HK-2 (cell line): Measurements from ENCODE around the gene C16orf92.

Experiments used
- DNase-seq: peaks from one replicate; pipeline ENCODE4 v3.0.0-alpha.2; 2018; ENCODE audit not compliant: unreplicated experiment

The C16orf92 gene

DNA sequence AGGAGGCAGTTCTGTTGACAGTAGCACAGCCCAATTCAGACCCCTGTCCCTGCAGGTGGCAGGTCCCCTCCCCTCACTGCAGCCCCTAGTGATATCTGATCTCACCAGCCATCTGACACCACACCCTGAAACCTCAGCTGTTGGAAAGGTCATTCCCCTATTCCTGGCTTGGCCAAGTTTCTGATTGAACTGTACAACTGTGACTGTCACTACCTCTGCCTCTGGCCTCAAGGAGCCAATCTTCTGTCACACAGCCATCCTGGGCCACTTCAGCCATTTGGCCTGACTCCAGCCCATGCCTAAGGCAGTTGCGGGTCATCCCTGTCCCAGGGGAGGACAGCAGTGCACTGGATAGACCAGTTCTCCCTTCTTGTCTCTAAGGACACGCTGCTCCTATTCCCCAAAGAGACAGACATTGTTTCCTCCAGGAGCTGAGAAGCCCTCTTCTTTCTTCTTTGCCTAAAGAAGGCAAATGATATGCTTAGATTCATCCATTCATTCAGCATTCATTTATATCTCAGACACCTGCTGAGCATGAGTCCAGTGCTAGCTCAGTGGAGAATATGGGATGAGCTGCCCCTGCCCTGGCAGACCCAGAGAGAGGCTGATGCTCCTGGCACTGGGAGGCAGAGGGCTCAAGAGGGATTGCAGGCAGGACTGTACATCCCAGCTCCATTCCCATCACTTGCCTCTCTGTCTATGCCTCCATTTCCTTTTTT lies 38.0 kb downstream of the C16orf92 start:
- DNase-seq = no peak

DNA sequence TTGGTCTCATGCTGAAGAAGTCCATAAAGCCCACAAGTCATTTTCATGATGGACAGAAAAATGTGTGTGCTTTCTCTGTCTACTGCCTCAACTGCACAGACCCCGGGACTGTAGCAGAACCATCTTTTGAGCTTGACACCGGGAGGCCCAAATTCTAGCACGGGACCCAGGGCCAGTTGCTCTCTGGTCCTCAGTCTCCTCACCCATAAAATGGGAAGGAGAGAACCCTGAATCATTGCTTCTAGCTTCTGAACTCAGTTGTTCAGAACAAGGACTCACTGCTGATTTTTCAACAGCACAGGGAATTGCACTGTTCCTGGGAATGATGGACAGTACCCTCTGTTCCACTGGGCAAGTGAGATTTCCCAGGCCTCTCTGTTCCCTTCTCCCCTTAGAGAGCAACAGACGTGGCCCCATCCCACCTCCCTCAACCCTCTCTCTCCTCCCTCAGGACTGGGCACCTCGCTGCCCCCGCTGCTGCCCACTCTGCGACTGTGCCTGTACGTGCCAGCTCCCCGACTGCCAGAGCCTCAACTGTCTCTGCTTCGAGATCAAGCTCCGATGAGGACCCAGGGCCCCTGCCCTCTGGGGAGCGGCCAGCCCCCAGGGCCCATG lies 40.4 kb downstream of the C16orf92 start:
- DNase-seq = no peak

DNA sequence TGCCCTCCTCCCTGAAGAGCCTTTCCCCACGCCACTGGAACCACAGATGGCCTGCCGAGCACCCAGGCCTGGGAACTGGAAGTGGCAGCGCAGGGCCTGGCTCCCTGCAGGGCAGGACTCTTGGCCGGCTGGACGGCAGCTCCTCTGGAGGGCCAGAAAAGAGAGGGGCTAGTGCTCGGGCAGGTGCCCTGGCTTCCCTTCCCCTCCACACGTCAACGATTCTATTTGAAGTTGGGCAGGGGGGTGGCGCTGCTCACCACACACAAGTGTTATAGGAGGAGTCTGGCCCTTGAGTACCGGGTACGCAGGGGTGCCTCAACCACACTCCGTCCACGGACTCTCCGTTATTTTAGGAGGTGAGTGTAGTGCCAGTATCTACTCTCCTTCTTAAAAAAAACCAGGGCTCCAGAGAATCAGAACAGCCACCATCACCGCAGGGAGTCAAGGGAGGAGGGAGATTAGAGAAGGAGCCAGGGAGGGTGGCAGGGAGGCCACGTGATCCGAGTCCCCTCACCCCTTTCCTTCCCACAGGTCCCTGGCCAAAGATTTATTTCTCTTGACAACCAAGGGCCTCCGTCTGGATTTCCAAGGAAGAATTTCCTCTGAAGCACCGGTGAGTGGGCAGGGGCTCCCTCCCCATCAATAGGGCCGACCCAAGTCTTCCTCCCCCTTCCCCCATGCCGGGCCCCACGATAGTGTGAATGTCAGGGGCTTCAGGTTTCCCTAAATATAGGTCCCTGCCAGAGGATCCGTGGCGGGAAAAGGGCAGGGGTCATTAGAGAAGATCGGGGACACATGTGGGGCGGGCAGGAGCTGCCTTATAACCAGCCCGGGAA lies 41.1 kb downstream of the C16orf92 start:
- peak; percentile 63 for DNase-seq

DNA sequence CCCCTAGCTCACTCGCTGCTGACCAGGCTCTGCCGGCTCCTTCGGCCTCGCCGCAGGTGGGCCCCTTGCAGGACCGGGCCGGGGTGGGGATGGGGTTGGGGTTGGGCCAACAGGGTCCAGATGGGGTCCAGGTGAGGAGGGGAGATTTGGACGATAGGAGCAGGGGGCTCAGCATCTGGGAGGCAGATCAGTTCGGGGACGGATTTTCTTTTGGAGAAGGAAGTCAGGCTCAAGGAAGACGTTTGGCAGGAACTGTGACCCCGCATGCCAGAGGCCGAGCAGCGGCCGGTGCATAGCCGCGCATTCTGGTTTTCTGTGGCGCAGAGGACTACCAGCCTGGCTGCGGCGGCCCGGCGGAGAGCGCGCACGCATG lies 41.7 kb downstream of the C16orf92 start:
- DNase-seq = no peak

DNA sequence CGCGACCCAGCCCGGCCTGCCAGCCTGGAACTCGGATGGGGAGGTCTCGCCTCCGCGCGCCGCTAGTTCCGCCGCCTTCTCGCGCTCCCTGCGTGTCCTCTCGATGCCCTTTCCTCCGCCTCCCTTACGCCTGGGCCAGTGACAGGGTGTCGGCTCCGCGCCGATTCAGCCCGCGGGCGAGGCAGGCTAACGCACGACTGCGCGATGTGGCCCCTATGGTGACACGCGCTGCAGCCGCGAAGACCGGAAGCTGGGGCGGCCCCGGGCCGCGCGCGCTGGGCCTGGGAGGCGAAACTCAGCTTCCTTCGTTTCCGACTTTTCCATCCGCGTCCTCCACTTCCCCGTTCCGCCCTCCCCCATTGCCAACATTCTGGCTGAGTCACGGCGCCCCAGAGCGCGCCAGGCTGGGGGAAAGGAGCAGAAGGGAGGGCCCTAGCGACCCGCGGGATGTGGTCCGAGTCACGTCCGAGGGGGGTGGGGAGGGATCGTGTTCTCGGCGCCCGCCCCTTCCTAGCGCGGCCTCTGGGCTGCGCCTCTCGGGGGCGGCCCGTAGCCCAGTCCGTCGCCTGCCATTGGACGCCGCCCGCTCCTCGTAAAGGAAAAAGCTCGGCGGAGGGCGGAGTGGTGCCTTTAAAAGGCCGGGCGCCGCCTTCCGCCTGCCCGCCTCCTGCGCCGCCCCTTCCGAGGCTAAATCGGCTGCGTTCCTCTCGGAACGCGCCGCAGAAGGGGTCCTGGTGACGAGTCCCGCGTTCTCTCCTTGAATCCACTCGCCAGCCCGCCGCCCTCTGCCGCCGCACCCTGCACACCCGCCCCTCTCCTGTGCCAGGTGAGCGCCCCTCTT lies 42.3 kb downstream of the C16orf92 start, which contains the start of gene ALDOA:
Gene ALDOA (plus strand): TSS at position 659 of the 841 bp plus-strand sequence. CDS start 1,138 bp downstream, outside the sequence.
- peak; percentile 97 for DNase-seq

DNA sequence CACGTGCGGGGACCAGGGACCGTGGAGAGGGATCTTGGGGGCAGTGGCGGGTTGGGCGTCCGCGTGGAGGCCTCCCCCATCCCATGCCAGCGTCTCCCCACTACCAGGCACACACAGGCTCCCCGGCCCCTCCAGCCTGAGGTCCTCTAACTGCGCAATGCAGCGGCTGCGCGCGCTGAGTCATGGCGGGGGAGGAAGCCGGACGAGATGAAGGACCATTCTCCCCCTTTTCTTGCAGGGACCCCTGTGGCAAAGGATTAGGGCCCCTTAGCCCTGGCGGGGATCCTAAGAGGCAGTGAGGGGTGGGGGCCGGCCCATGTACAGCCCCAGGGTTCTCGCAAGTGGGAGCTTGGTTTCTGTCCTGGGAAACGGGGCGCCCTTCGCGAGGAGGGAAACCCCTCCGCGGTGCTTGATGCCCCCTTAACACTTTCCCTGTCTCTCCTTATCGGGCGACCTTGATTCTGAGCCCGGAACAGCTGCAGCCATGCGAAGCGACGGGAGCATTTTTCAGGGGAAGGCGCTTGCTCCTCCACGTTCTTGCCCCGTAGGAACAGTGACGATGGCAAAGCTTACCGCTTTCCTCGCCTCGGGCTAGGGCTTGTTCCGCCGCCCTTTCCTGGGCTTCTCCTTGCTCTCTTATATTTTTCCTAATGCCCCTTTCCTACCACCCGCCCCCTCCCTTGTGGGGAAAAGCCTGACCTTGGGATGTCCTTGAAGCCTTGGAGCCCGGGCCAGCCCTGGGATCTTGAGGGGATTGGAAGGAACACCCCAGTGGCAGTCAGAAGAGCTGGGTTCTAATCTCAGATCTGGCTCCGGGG lies 43.2 kb downstream of the C16orf92 start:
- DNase-seq = no peak

DNA sequence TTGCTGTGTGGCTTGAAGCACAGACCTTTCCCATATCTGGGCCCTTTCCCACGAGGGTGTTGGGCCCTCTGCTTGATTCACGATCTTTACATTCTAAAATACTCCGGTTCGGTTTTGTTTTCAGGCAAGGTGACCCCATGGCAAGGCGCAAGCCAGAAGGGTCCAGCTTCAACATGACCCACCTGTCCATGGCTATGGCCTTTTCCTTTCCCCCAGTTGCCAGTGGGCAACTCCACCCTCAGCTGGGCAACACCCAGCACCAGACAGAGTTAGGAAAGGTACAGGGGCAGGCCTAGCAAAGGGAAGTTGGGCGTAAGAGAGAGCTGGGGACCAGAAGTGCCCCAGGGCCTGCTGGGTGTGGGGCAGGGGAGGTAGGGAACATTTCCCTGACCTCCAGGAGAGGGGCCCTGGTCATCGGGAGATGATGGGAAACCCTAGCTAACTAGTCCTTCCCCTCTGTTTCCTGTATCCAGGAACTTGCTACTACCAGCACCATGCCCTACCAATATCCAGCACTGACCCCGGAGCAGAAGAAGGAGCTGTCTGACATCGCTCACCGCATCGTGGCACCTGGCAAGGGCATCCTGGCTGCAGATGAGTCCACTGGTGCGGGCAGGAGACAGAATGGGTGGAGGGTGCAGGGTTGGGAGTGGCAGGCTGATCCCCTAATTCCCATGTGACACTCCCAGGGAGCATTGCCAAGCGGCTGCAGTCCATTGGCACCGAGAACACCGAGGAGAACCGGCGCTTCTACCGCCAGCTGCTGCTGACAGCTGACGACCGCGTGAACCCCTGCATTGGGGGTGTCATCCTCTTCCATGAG lies 44.0 kb downstream of the C16orf92 start:
- DNase-seq = no peak

DNA sequence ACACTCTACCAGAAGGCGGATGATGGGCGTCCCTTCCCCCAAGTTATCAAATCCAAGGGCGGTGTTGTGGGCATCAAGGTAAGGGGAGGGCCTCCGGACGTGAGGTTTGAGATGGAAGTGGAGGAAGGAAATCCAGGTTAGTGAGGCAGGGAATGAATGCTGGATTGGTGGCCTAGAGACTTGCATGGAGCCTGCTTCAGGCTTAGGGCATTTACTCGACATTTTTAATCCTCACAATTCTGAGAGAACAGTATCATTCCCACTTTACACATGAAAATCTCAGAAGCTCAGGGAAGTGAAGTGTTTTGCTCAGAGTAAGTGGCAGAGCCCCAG lies 44.6 kb downstream of the C16orf92 start:
- no peak for DNase-seq

DNA sequence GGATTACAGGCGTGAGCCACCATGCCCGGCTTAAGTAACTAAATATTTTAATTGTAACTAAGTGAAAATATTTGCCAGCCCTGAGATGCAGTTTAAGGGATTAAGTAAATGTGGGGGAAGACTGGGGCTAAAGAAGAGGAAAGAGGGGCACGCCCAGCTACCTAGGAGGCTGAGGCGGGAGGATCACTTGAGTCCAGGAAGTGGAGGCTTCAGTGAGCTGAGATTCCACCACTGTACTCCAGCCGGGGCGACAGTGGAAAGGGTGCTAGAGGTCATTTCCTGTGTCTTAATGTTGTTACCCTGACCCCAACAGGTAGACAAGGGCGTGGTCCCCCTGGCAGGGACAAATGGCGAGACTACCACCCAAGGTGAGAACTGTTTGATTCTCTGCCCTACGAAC lies 45.3 kb downstream of the C16orf92 start:
- DNase-seq = no peak

DNA sequence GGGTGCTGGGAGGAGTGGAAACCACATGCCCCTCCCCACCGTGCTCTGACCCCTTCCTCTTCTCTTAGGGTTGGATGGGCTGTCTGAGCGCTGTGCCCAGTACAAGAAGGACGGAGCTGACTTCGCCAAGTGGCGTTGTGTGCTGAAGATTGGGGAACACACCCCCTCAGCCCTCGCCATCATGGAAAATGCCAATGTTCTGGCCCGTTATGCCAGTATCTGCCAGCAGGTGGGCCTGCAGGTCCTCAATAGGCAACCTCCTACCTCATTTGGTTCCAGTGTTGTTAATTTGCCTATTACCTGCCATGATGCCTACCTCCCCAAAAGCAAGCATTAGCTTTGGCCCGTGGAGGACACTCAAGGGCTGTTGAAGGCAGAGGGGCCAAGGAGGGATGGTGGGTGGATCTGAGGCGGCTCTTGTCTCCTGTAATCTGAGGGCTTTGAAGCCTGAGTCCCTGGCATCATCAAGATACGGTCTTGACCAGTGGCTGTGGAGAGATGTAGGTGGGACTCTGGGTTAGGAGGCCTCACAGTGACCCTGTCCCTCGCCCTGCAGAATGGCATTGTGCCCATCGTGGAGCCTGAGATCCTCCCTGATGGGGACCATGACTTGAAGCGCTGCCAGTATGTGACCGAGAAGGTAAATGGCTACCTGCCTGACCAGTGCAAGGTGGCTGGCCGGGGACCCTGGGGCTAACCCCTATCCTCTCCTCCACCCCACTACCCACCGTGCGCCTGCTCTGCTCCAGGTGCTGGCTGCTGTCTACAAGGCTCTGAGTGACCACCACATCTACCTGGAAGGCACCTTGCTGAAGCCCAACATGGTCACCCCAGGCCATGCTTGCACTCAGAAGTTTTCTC lies 46.0 kb downstream of the C16orf92 start:
- DNase-seq = no peak

DNA sequence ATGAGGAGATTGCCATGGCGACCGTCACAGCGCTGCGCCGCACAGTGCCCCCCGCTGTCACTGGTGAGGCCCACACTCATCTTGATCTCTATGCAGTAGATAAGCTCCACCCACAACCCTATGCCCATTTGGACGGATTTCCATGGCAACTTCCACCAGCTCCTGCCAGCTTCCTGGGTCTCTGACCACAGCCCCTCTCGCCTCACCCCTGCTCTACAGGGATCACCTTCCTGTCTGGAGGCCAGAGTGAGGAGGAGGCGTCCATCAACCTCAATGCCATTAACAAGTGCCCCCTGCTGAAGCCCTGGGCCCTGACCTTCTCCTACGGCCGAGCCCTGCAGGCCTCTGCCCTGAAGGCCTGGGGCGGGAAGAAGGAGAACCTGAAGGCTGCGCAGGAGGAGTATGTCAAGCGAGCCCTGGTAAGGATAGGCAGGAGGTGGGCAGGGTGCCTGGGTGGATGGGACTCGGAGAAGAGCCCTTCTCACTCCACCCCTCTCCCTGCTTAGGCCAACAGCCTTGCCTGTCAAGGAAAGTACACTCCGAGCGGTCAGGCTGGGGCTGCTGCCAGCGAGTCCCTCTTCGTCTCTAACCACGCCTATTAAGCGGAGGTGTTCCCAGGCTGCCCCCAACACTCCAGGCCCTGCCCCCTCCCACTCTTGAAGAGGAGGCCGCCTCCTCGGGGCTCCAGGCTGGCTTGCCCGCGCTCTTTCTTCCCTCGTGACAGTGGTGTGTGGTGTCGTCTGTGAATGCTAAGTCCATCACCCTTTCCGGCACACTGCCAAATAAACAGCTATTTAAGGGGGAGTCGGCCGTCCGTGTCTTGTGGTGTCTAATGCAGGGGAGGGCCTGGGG lies 46.8 kb downstream of the C16orf92 start:
- DNase-seq = no peak

DNA sequence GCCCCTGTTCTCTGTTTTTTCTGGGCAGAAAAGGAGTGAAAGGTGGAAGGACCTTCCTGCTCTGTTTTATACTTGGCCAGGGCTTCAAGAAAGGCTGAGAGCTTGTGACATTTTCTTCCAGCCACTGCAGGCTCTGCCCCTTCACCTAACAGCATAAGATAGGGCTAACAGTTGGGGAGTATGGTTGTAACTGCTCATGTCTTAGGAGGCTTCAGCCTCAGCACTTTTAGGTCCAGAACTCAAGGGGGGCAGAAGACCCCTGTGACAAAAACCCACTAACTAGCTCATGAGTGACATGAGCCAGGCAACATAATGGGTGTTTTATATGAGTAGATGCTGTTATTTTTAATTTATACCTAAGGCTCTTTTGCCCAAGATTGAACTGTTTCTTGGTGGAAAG lies 47.5 kb downstream of the C16orf92 start:
- DNase-seq = no peak
